HEK293 (cell line): ENCODE data around the gene GSN.

Source experiments
- CTCF ChIP-seq: fragments of 450-650 bp; formaldehyde crosslinking; IDR thresholded peaks from 2 replicates; pipeline ENCODE4 v1.5.1; 2016; ENCODE audit warnings: missing biosample characterization, missing genetic modification characterization
- IKZF3 ChIP-seq: fragments of 450-650 bp; IDR thresholded peaks from 2 replicates; pipeline ENCODE4 v1.5.0; 2018; ENCODE audit warnings: missing biosample characterization, mild to moderate bottlenecking, missing genetic modification characterization, moderate library complexity
- KLF16 ChIP-seq: fragments of 450-650 bp; formaldehyde crosslinking; IDR thresholded peaks from 2 replicates; pipeline ENCODE4 v1.5.1; 2017; ENCODE audit warnings: missing biosample characterization, missing genetic modification characterization
- ZNF707 ChIP-seq: fragments of 450-650 bp; formaldehyde crosslinking; IDR thresholded peaks from 2 replicates; pipeline ENCODE4 v1.5.1; 2016; ENCODE audit warnings: missing biosample characterization, missing genetic modification characterization
- ZSCAN30 ChIP-seq: fragments of 450-650 bp; IDR thresholded peaks from 2 replicates; pipeline ENCODE4 v1.5.1; 2018; ENCODE audit warnings: missing biosample characterization, mild to moderate bottlenecking, missing genetic modification characterization, moderate library complexity
- TF ChIP-seq, protein P1 (sequence below): fragments of 450-650 bp; formaldehyde crosslinking; IDR thresholded peaks from 2 replicates; pipeline ENCODE4 v1.5.1; 2017; ENCODE audit warnings: missing biosample characterization, missing genetic modification characterization
- TF ChIP-seq, protein P2 (sequence below): fragments of 450-650 bp; formaldehyde crosslinking; IDR thresholded peaks from 2 replicates; pipeline ENCODE4 v1.5.0; 2017; ENCODE audit warnings: missing biosample characterization, missing genetic modification characterization, borderline replicate concordance

- TF ChIP-seq, protein P1, sequence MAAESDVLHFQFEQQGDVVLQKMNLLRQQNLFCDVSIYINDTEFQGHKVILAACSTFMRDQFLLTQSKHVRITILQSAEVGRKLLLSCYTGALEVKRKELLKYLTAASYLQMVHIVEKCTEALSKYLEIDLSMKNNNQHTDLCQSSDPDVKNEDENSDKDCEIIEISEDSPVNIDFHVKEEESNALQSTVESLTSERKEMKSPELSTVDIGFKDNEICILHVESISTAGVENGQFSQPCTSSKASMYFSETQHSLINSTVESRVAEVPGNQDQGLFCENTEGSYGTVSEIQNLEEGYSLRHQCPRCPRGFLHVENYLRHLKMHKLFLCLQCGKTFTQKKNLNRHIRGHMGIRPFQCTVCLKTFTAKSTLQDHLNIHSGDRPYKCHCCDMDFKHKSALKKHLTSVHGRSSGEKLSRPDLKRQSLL = peak; percentile 75; the same call in 1 of the 2 replicates
- no peak for TF ChIP-seq KLF16 (tag by site-specific recombination)
- TF ChIP-seq CTCF = no peak
- no peak for TF ChIP-seq IKZF3 (tag by site-specific recombination)
- no peak for TF ChIP-seq ZSCAN30 (tag by site-specific recombination)
- TF ChIP-seq, protein P2, sequence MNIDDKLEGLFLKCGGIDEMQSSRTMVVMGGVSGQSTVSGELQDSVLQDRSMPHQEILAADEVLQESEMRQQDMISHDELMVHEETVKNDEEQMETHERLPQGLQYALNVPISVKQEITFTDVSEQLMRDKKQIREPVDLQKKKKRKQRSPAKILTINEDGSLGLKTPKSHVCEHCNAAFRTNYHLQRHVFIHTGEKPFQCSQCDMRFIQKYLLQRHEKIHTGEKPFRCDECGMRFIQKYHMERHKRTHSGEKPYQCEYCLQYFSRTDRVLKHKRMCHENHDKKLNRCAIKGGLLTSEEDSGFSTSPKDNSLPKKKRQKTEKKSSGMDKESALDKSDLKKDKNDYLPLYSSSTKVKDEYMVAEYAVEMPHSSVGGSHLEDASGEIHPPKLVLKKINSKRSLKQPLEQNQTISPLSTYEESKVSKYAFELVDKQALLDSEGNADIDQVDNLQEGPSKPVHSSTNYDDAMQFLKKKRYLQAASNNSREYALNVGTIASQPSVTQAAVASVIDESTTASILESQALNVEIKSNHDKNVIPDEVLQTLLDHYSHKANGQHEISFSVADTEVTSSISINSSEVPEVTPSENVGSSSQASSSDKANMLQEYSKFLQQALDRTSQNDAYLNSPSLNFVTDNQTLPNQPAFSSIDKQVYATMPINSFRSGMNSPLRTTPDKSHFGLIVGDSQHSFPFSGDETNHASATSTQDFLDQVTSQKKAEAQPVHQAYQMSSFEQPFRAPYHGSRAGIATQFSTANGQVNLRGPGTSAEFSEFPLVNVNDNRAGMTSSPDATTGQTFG (tag by site-specific recombination) = no peak
- TF ChIP-seq ZNF707 (tag by site-specific recombination) = no peak
These were observed 83.1 kb downstream of the GSN start for GRCh38 chr9:121350993-121351561.
